GM18951 (cell line): ENCODE results near the gene RNF126.
"Not testable (repeated sequence)": the region's sequence is repeated elsewhere in the genome, so short reads cannot be mapped to it uniquely, and the experiment has no call there.

Experiments
- POLR2A ChIP-seq: IDR thresholded peaks from 4 replicates; pipeline ENCODE4 v1.6.1; 2011; ENCODE audit warnings: mild to moderate bottlenecking; ENCODE audit not compliant: insufficient read length, insufficient read depth; ENCODE audit errors: extremely low read depth
- in situ Hi-C: fragments of 300-500 bp; cut with MboI; formaldehyde crosslinking; loops from one replicate; pipeline ENCODE4 v1.12.0; 2022; ENCODE audit warnings: low sequenced_read_pairs, mixed read lengths, inconsistent platforms; ENCODE audit not compliant: unreplicated experiment

Gene RNF126

GRCh38 chr19:607301-608154, 55.5 kb downstream of the RNF126 start:
- TF ChIP-seq POLR2A: no peak
- in situ Hi-C loops: no loop called here

GRCh38 chr19:605061-605971, 57.7 kb downstream of the RNF126 start:
- in situ Hi-C loops: not testable (repeated sequence)

- no peak for TF ChIP-seq POLR2A
- in situ Hi-C loops: no loop called here
These were observed 58.7 kb downstream of the RNF126 start for GRCh38 chr19:604355-604754.

GRCh38 chr19:603779-604178, 59.2 kb downstream of the RNF126 start:
- in situ Hi-C loops: not testable (repeated sequence)

- in situ Hi-C loops: not testable (repeated sequence)
These were observed 59.7 kb downstream of the RNF126 start for GRCh38 chr19:603302-603639.

GRCh38 chr19:602391-603301, 60.4 kb downstream of the RNF126 start:
- in situ Hi-C loops: no loop called here
- no peak for TF ChIP-seq POLR2A

GRCh38 chr19:601790-602189, 61.2 kb downstream of the RNF126 start:
- in situ Hi-C loops: no loop called here
- no peak for TF ChIP-seq POLR2A

GRCh38 chr19:601310-601709, 61.7 kb downstream of the RNF126 start:
- TF ChIP-seq POLR2A: no peak
- in situ Hi-C loops: no loop called here
